H1 (cell line): ENCODE data around the gene APP. TPM values are rescaled to one million over a fixed set of nuclear protein-coding genes. Genes with fewer than 3 reads are reported as not detected.

Source experiments
- CTCF ChIA-PET: fragments of 300-600 bp; sonication (Branson Sonifier 250); formaldehyde crosslinking; loops from one replicate; lab custom pipeline; 2021; ENCODE audit not compliant: partially characterized antibody; lab: Charles Lee
- POLR2A ChIA-PET: fragments of 300-600 bp; sonication (Branson Sonifier 250); formaldehyde crosslinking; loops from one replicate; lab custom pipeline; 2021; ENCODE audit warnings: inconsistent platforms; ENCODE audit not compliant: partially characterized antibody; lab: Charles Lee
- DNase-seq, 2 experiments: peaks; one replicate each; pipeline versions ENCODE4 v3.0.0 to v3.0.0-alpha.2; 2010 to 2022; ENCODE audit warnings: low spot score in 2 of 2, low read depth in 1 of 2, mixed read lengths in 1 of 2
- FAIRE-seq: peaks from 2 replicates; lab custom pipeline; 2011; peaks lifted over from hg19 to GRCh38; lab: Jason Lieb, UNC
- H2AFZ ChIP-seq: 2 replicates; pipeline ENCODE4 v1.8.1; 2012; ENCODE audit warnings: low read length, inconsistent platforms
- H2AK5ac ChIP-seq: 2 replicates; pipeline ENCODE4 v1.6.1; 2013; ENCODE audit warnings: low read depth, low read length
- H2BK120ac ChIP-seq: replicated peaks from 2 replicates; pipeline ENCODE3; 2013; ENCODE audit warnings: low read depth, low read length, inconsistent platforms
- H2BK12ac ChIP-seq: 2 replicates; pipeline ENCODE4 v1.6.1; 2013; ENCODE audit warnings: low read depth, low read length
- H2BK15ac ChIP-seq: 2 replicates; pipeline ENCODE4 v1.6.1; 2013; ENCODE audit warnings: low read length
- H2BK20ac ChIP-seq: 2 replicates; pipeline ENCODE4 v1.6.1; 2013; ENCODE audit warnings: low read length
- H2BK5ac ChIP-seq: 2 replicates; pipeline ENCODE4 v1.6.1; 2013; ENCODE audit warnings: low read depth, low read length
- H3K14ac ChIP-seq: 2 replicates; pipeline ENCODE4 v1.6.1; 2013; ENCODE audit warnings: inconsistent platforms; ENCODE audit not compliant: insufficient read length
- H3K18ac ChIP-seq: 2 replicates; pipeline ENCODE4 v1.6.1; 2013; ENCODE audit warnings: low read length; ENCODE audit errors: extremely low read depth
- H3K23ac ChIP-seq: 2 replicates; pipeline ENCODE4 v1.6.1; 2013; ENCODE audit warnings: inconsistent platforms; ENCODE audit not compliant: insufficient read length
- H3K23me2 ChIP-seq: 2 replicates; pipeline ENCODE4 v1.6.1; 2013; ENCODE audit warnings: low read depth, low read length
- H3K27ac ChIP-seq: 2 replicates; pipeline ENCODE4 v1.6.1; 2011; ENCODE audit warnings: low read depth, low read length, inconsistent platforms
- H3K27me3 ChIP-seq, 4 experiments: replicated peaks in 1 of 4; 1 replicate in 1 of 4; 2 replicates in 3 of 4; pipeline versions ENCODE4 v1.6.1 to v1.8.1; 2011 to 2013; ENCODE audit warnings: low read length in 3 of 4, mild to moderate bottlenecking in 3 of 4, inconsistent platforms in 2 of 4, mixed read lengths in 2 of 4, moderate library complexity in 1 of 4; ENCODE audit not compliant: control insufficient read depth in 3 of 4, insufficient read depth in 3 of 4; ENCODE audit errors: extremely low read depth in 1 of 4
- H3K36me3 ChIP-seq, 4 experiments: 2 replicates each; pipeline versions ENCODE4 v1.6.1 to v1.8.1; 2011 to 2013; ENCODE audit warnings: mild to moderate bottlenecking in 4 of 4, low read length in 3 of 4, moderate library complexity in 2 of 4, control low read depth in 1 of 4, inconsistent platforms in 1 of 4; ENCODE audit not compliant: insufficient read depth in 4 of 4, control insufficient read depth in 2 of 4
- H3K4ac ChIP-seq: replicated peaks from 2 replicates; pipeline ENCODE3; 2013; ENCODE audit warnings: low read length, low read depth, mixed read lengths, inconsistent platforms; ENCODE audit not compliant: insufficient read length
- H3K4me1 ChIP-seq, 4 experiments: replicated peaks in 1 of 4; 1 replicate in 1 of 4; 2 replicates in 3 of 4; pipeline versions ENCODE4 v1.6.1 to v1.8.1; 2011 to 2013; ENCODE audit warnings: low read length in 3 of 4, inconsistent platforms in 2 of 4, mixed read lengths in 1 of 4; ENCODE audit not compliant: insufficient read depth in 4 of 4, control insufficient read depth in 3 of 4
- H3K4me2 ChIP-seq, 2 experiments: 2 replicates each; pipeline versions ENCODE4 v1.6.1 to v1.8.1; 2011 to 2013; ENCODE audit warnings: low read depth in 2 of 2, low read length in 2 of 2, control low read depth in 1 of 2, inconsistent platforms in 1 of 2, mild to moderate bottlenecking in 1 of 2; ENCODE audit not compliant: insufficient read depth in 1 of 2
- H3K4me3 ChIP-seq, 4 experiments: fragments of 200-600, 300-600 bp in 1 of 4; sonication (generic), shearing (Covaris generic), sonication (Bioruptor Twin) in 1 of 4; 2 replicates each; pipeline versions ENCODE4 v1.5.1 to v1.8.1; 2011 to 2016; ENCODE audit warnings: low read length in 4 of 4, low read depth in 3 of 4, control low read depth in 2 of 4, inconsistent platforms in 2 of 4, mild to moderate bottlenecking in 2 of 4, mixed read lengths in 1 of 4, moderate library complexity in 1 of 4; ENCODE audit not compliant: insufficient read depth in 2 of 4; ENCODE audit errors: extremely low read depth in 1 of 4
- H3K56ac ChIP-seq: replicated peaks from 2 replicates; pipeline ENCODE3; 2013; ENCODE audit warnings: low read depth, mild to moderate bottlenecking, mixed read lengths, low read length, inconsistent platforms; ENCODE audit not compliant: insufficient read length
- H3K79me1 ChIP-seq: 2 replicates; pipeline ENCODE4 v1.6.1; 2013; ENCODE audit warnings: low read depth, low read length, control low read depth
- H3K79me2 ChIP-seq, 2 experiments: 2 replicates each; pipeline versions ENCODE4 v1.6.1 to v1.8.1; 2012 to 2013; ENCODE audit warnings: low read length in 2 of 2, mild to moderate bottlenecking in 2 of 2, inconsistent platforms in 1 of 2; ENCODE audit not compliant: insufficient read depth in 2 of 2, control insufficient read depth in 1 of 2
- H3K9ac ChIP-seq, 4 experiments: replicated peaks in 1 of 4; 1 replicate in 1 of 4; 2 replicates in 3 of 4; pipeline versions ENCODE4 v1.6.1 to v1.8.1; 2011 to 2013; ENCODE audit warnings: low read depth in 3 of 4, low read length in 3 of 4, control low read depth in 2 of 4, mild to moderate bottlenecking in 2 of 4, moderate library complexity in 2 of 4, inconsistent platforms in 1 of 4; ENCODE audit errors: extremely low read depth in 1 of 4
- H3K9me3 ChIP-seq, 2 experiments: 2 replicates each; pipeline versions ENCODE4 v1.6.1 to v1.8.1; 2012 to 2013; ENCODE audit warnings: mild to moderate bottlenecking in 2 of 2, moderate library complexity in 2 of 2, control low read depth in 1 of 2, inconsistent platforms in 1 of 2, low read depth in 1 of 2, low read length in 1 of 2, mixed read lengths in 1 of 2; ENCODE audit not compliant: insufficient read depth in 2 of 2
- H4K20me1 ChIP-seq, 2 experiments: replicated peaks in 1 of 2; 2 replicates each; pipeline versions ENCODE3 to v1.8.1; 2011 to 2013; ENCODE audit warnings: inconsistent platforms in 2 of 2, low read length in 2 of 2, mild to moderate bottlenecking in 1 of 2; ENCODE audit not compliant: insufficient read depth in 2 of 2, control insufficient read depth in 1 of 2
- H4K5ac ChIP-seq: 2 replicates; pipeline ENCODE4 v1.6.1; 2013; ENCODE audit warnings: low read length, low read depth, mixed read lengths, inconsistent platforms; ENCODE audit not compliant: insufficient read length
- H4K8ac ChIP-seq: 2 replicates; pipeline ENCODE4 v1.8.0; 2013; ENCODE audit warnings: mild to moderate bottlenecking, moderate library complexity, low read length, inconsistent platforms; ENCODE audit not compliant: insufficient read depth; ENCODE audit errors: extremely low read depth
- H4K91ac ChIP-seq: replicated peaks from 2 replicates; pipeline ENCODE3; 2013; ENCODE audit warnings: low read length, mixed read lengths, inconsistent platforms; ENCODE audit not compliant: insufficient read length
- ATF2 ChIP-seq: IDR thresholded peaks from 2 replicates; pipeline ENCODE4 v1.6.1; 2012; ENCODE audit warnings: low read length, inconsistent platforms
- BACH1 ChIP-seq: IDR thresholded peaks from 2 replicates; pipeline ENCODE4 v1.6.1; 2012; ENCODE audit warnings: low read length, improper control_type of control experiment
- BRCA1 ChIP-seq: IDR thresholded peaks from 2 replicates; pipeline ENCODE4 v1.6.1; 2012; ENCODE audit warnings: low read depth, low read length, improper control_type of control experiment
- E2F6 ChIP-seq: IDR thresholded peaks from 2 replicates; pipeline ENCODE4 v1.6.1; 2012; ENCODE audit warnings: inconsistent platforms
- EP300 ChIP-seq, 2 experiments: IDR thresholded peaks; 1 replicate in 1 of 2; 2 replicates in 1 of 2; pipeline ENCODE4 v1.6.1; 2011 to 2012; ENCODE audit warnings: low read depth in 2 of 2, low read length in 2 of 2, mild to moderate bottlenecking in 2 of 2, borderline replicate concordance in 1 of 2, inconsistent platforms in 1 of 2, moderate library complexity in 1 of 2
- JUND ChIP-seq: IDR thresholded peaks from 2 replicates; pipeline ENCODE4 v1.6.1; 2011; ENCODE audit warnings: mild to moderate bottlenecking, improper control_type of control experiment, low read length
- KDM4A ChIP-seq: IDR thresholded peaks from one replicate; pipeline ENCODE4 v1.7.1; 2012; ENCODE audit warnings: low read depth, mild to moderate bottlenecking, moderate library complexity, low read length, inconsistent platforms; ENCODE audit not compliant: severe bottlenecking
- POLR2A ChIP-seq, 2 experiments: IDR thresholded peaks; 1 replicate in 1 of 2; 2 replicates in 1 of 2; pipeline ENCODE4 v1.6.1; 2011; ENCODE audit warnings: low read depth in 2 of 2, low read length in 2 of 2, mild to moderate bottlenecking in 2 of 2; ENCODE audit errors: control extremely low read depth in 1 of 2
- SIN3A ChIP-seq, 2 experiments: IDR thresholded peaks in 1 of 2; conservative IDR thresholded peaks in 1 of 2; 2 replicates each; pipeline ENCODE4 v1.6.1; 2011 to 2012; ENCODE audit warnings: low read length in 2 of 2, improper control_type of control experiment in 1 of 2, low read depth in 1 of 2, mild to moderate bottlenecking in 1 of 2
- WGBS, 2 experiments: shearing (Covaris generic) in 1 of 2; methylation state at CpG; one replicate each; pipeline versions ENCODE4 v1.1.6 to v1.1.7; 2013 to 2015; ENCODE audit warnings: low lambda C conversion rate in 2 of 2, mixed read lengths in 2 of 2, inconsistent platforms in 1 of 2, low coverage in 1 of 2, missing lambda C conversion rate in 1 of 2; ENCODE audit not compliant: insufficient replicate concordance in 2 of 2, insufficient coverage in 1 of 2, insufficient read length in 1 of 2; ENCODE audit errors: extremely low coverage in 1 of 2, missing lambda C conversion rate in 1 of 2; 5-methylcytosine and 5-hydroxymethylcytosine counted together
- polyA plus RNA-seq, 7 experiments: library from polyadenylated mRNA; depleted of rRNA in 3 of 7; stranded (reverse) in 5 of 7; unstranded in 2 of 7; fragments of >200 nt in 5 of 7; fragments of 200-250 nt in 2 of 7; gene quantifications; 1 replicate in 5 of 7; 2 replicates in 1 of 7; 4 replicates in 1 of 7; pipeline versions ENCODE4 v1.2.1 to v1.2.3, GENCODE V29; 2011 to 2013; ENCODE audit warnings: missing spikeins in 2 of 7, mixed read lengths in 2 of 7
- total RNA-seq: library from RNA; stranded (reverse); fragmentation: NEBNext Ultra II Directional; extraction: Animal tissue kit (Norgen Biotek cat#: 25700); gene quantifications from 2 replicates; pipeline ENCODE4 v1.2.1, GENCODE V29; 2021

APP gene
- total and polyA plus RNA-seq, 2 of the 8 experiments (the other 6 are each of a cell fraction or from before 2014, with no cell fraction given), result 375 to 551 TPM

- no peak overlapping the region for H3K4ac ChIP-seq
- no peak overlapping the region for H3K18ac ChIP-seq
- no peak for FAIRE-seq
- H2AK5ac ChIP-seq, result no peak overlapping the region
- no peaks in the 10 kb centered on the region; the same call in 1 of the 2 replicates for H3K23me2 ChIP-seq
- H3K23ac ChIP-seq, result no peak overlapping the region
- H3K9ac ChIP-seq, result no peak overlapping the region
- no peaks in the 10 kb centered on the region for H3K4me1 ChIP-seq
- H2BK12ac ChIP-seq, result no peak overlapping the region
- no peak overlapping the region for H2BK120ac ChIP-seq
- H4K20me1 ChIP-seq, result no peaks in the 10 kb centered on the region
- no peak overlapping the region for H4K8ac ChIP-seq
- no peak overlapping the region for H3K27ac ChIP-seq
- no peak overlapping the region for H4K5ac ChIP-seq
- H3K14ac ChIP-seq, result no peak overlapping the region
- no peak overlapping the region for H2BK20ac ChIP-seq
- H3K4me3 ChIP-seq, result no peak overlapping the region
- DNase-seq, result no peak
- H2BK5ac ChIP-seq, result no peak overlapping the region
- no peak overlapping the region for H3K4me2 ChIP-seq
- ChIA-PET POLR2A (no interaction called here), CTCF (interaction anchor here (1.1 kb wide), 1 partner anchor 24 kb away, joined by 3 read pairs; no protein-coding TSS in a partner anchor)
- H3K36me3 ChIP-seq, result no peaks in the 10 kb centered on the region
- H3K9me3 ChIP-seq, result no peaks in the 10 kb centered on the region
- TF ChIP-seq JUND (no peak), BRCA1 (no peak), EP300 (IDR thresholded peaks at IDR 0.05; ENCODE audit: borderline replicate concordance in 1 of 2, low read depth in 2 of 2, low read length in 2 of 2) (no peak), BACH1 (no peak), KDM4A (no peak), POLR2A (IDR thresholded peaks at IDR 0.05; ENCODE audit: control extremely low read depth in 1 of 2, low read depth in 2 of 2, low read length in 2 of 2) (no peak), ATF2 (no peak), E2F6 (no peak), SIN3A (conservative IDR thresholded peaks at IDR 0.05 in 1 of 2, IDR thresholded peaks at IDR 0.05 in 1 of 2; ENCODE audit: low read depth in 1 of 2, low read length in 2 of 2) (no peak)
- no peak overlapping the region for H3K56ac ChIP-seq
- 92% methylated on average over 6 of the region's 6 CpGs; no CpG with 5 or more reads in 1 of the 2 experiments for WGBS, 2 experiments
- no peak overlapping the region for H2BK15ac ChIP-seq
- H3K27me3 ChIP-seq, result no peaks in the 10 kb centered on the region
- no peaks in the 10 kb centered on the region for H3K79me2 ChIP-seq
- H4K91ac ChIP-seq, result no peak overlapping the region
- H3K79me1 ChIP-seq, result no peaks in the 10 kb centered on the region
- H2AFZ ChIP-seq, result no peak overlapping the region; the same call in 1 of the 2 replicates
Measured at GRCh38 chr21:26194811-26195251, 24.3 kb upstream of the APP start.
